SK-N-SH (cell line): ENCODE results near the gene KLF2. TPM values are rescaled to one million over a fixed set of nuclear protein-coding genes. Genes with fewer than 3 reads are reported as not detected.

Experiments used
- CTCF ChIA-PET: fragments of 300-600, 350-600 bp; formaldehyde crosslinking; extraction: SDS; loops from one replicate; lab custom pipeline; 2021; lab: Yijun Ruan, JAX
- POLR2A ChIA-PET: fragments of 350-600 bp; sonication (Branson Sonifier 250); formaldehyde crosslinking; extraction: SDS; loops from one replicate; lab custom pipeline; 2020; ENCODE audit warnings: antibody characterized with exemption, inconsistent platforms; lab: Yijun Ruan, JAX
- DNase-seq: peaks from one replicate; pipeline ENCODE4 v3.0.0; 2012
- H2AFZ ChIP-seq: fragments of 200-600 bp; sonication (generic); 2 replicates; pipeline ENCODE4 v1.8.1; 2016; ENCODE audit warnings: antibody characterized with exemption, mild to moderate bottlenecking, low read depth
- H3F3A ChIP-seq: fragments of 200-600 bp; sonication (generic); replicated peaks from 2 replicates; pipeline ENCODE3; 2016; ENCODE audit warnings: antibody characterized with exemption, mild to moderate bottlenecking; ENCODE audit not compliant: insufficient read depth
- H3K27ac ChIP-seq, 2 experiments: fragments of 200-500 bp in 1 of 2; fragments of 200-600 bp in 1 of 2; sonication (Bioruptor generic) in 1 of 2; sonication (generic), shearing (Covaris generic) in 1 of 2; 2 replicates each; pipeline versions ENCODE4 v1.5.1 to v1.6.1; 2014 to 2016; ENCODE audit warnings: low read depth in 2 of 2, inconsistent platforms in 1 of 2, low read length in 1 of 2, mild to moderate bottlenecking in 1 of 2, mixed read lengths in 1 of 2
- H3K27me3 ChIP-seq: fragments of 200-600 bp; sonication (generic), shearing (Covaris generic); 2 replicates; pipeline ENCODE4 v1.6.1; 2016; ENCODE audit warnings: mixed run types; ENCODE audit not compliant: insufficient read depth
- H3K36me3 ChIP-seq, 2 experiments: fragments of 200-500 bp in 1 of 2; fragments of 200-600 bp in 1 of 2; sonication (Bioruptor generic) in 1 of 2; sonication (generic) in 1 of 2; replicated peaks in 1 of 2; 2 replicates each; pipeline versions ENCODE3 to v1.5.1; 2014 to 2016; ENCODE audit warnings: low read length in 1 of 2, mild to moderate bottlenecking in 1 of 2; ENCODE audit not compliant: insufficient read depth in 2 of 2, control insufficient read depth in 1 of 2
- H3K4me1 ChIP-seq, 2 experiments: fragments of 200-500 bp in 1 of 2; fragments of 200-600 bp in 1 of 2; sonication (Bioruptor generic) in 1 of 2; sonication (generic), shearing (Covaris generic) in 1 of 2; 2 replicates each; pipeline versions ENCODE4 v1.5.1 to v1.6.1; 2014 to 2016; ENCODE audit warnings: low read depth in 1 of 2, low read length in 1 of 2, mixed run types in 1 of 2; ENCODE audit not compliant: insufficient read depth in 2 of 2, control insufficient read depth in 1 of 2
- H3K4me2 ChIP-seq: fragments of 200-600 bp; sonication (generic), shearing (Covaris generic); 2 replicates; pipeline ENCODE4 v1.6.1; 2017; ENCODE audit warnings: mixed run types
- H3K4me3 ChIP-seq, 2 experiments: fragments of 200-500 bp in 1 of 2; fragments of 200-600 bp in 1 of 2; sonication (Bioruptor generic) in 1 of 2; sonication (generic), shearing (Covaris generic) in 1 of 2; 2 replicates each; pipeline versions ENCODE4 v1.5.1 to v1.8.1; 2014 to 2016; ENCODE audit warnings: low read depth in 2 of 2, inconsistent platforms in 1 of 2, low read length in 1 of 2, mild to moderate bottlenecking in 1 of 2, mixed read lengths in 1 of 2, moderate library complexity in 1 of 2
- H3K79me2 ChIP-seq: fragments of 200-600 bp; sonication (generic); 2 replicates; pipeline ENCODE4 v1.8.1; 2017; ENCODE audit warnings: mild to moderate bottlenecking; ENCODE audit not compliant: insufficient read depth
- H3K9ac ChIP-seq: fragments of 200-600 bp; sonication (generic); 2 replicates; pipeline ENCODE4 v1.6.1; 2017; ENCODE audit warnings: mixed run types
- H3K9me2 ChIP-seq: fragments of 200-600 bp; sonication (generic); 2 replicates; pipeline ENCODE4 v1.6.1; 2017; ENCODE audit warnings: mixed run types
- H3K9me3 ChIP-seq: fragments of 200-600 bp; sonication (generic); 2 replicates; pipeline ENCODE4 v1.6.1; 2017; ENCODE audit warnings: mixed run types, mild to moderate bottlenecking, moderate library complexity
- H4K20me1 ChIP-seq: fragments of 200-600 bp; sonication (generic); 2 replicates; pipeline ENCODE4 v1.6.1; 2017; ENCODE audit warnings: mild to moderate bottlenecking, mixed run types; ENCODE audit not compliant: insufficient read depth
- EZH2phosphoT487 ChIP-seq: fragments of 200-600 bp; sonication (generic); IDR thresholded peaks from 2 replicates; pipeline ENCODE4 v1.6.1; 2017; ENCODE audit warnings: low read depth, mixed run types, mild to moderate bottlenecking, antibody characterized with exemption, moderate library complexity, borderline replicate concordance
- FOSL2 ChIP-seq: IDR thresholded peaks from 2 replicates; pipeline ENCODE4 v1.4.0; 2012; ENCODE audit warnings: low read depth, mild to moderate bottlenecking, moderate library complexity, borderline replicate concordance
- GABPA ChIP-seq: IDR thresholded peaks from 2 replicates; pipeline ENCODE4 v1.4.0; 2012; ENCODE audit warnings: low read depth, mild to moderate bottlenecking
- JUND ChIP-seq: IDR thresholded peaks from 2 replicates; pipeline ENCODE4 v1.4.0; 2012
- MAX ChIP-seq: IDR thresholded peaks from 2 replicates; pipeline ENCODE4 v1.4.0; 2012; ENCODE audit warnings: low read depth
- MEF2A ChIP-seq: IDR thresholded peaks from 2 replicates; pipeline ENCODE4 v1.4.0; 2012; ENCODE audit warnings: low read depth, borderline replicate concordance
- NRF1 ChIP-seq: IDR thresholded peaks from 2 replicates; pipeline ENCODE4 v1.6.1; 2012; ENCODE audit warnings: low read depth, mild to moderate bottlenecking, low read length
- PBX3 ChIP-seq: IDR thresholded peaks from 2 replicates; pipeline ENCODE4; 2012
- RXRA ChIP-seq: IDR thresholded peaks from 2 replicates; pipeline ENCODE4 v1.4.0; 2012; ENCODE audit warnings: low read depth, mild to moderate bottlenecking, borderline replicate concordance
- SIN3A ChIP-seq: IDR thresholded peaks from 2 replicates; pipeline ENCODE4 v1.6.1; 2012; ENCODE audit warnings: low read depth, mild to moderate bottlenecking, low read length, moderate library complexity, borderline replicate concordance
- TAF1 ChIP-seq: IDR thresholded peaks from 2 replicates; pipeline ENCODE4 v1.6.1; 2012; ENCODE audit warnings: low read depth, mild to moderate bottlenecking, low read length, moderate library complexity, borderline replicate concordance
- ZBTB33 ChIP-seq: IDR thresholded peaks from 2 replicates; pipeline ENCODE4 v1.4.0; 2012; ENCODE audit warnings: low read depth, borderline replicate concordance
- WGBS: methylation state at CpG from one replicate; pipeline ENCODE4 v1.1.6; 2017; ENCODE audit warnings: low lambda C conversion rate; 5-methylcytosine and 5-hydroxymethylcytosine counted together
- polyA plus RNA-seq, 3 experiments: library from polyadenylated mRNA; depleted of rRNA; stranded (reverse); fragments of >200 nt; gene quantifications; 2 replicates each; pipeline ENCODE4 v1.2.3, GENCODE V29; 2012
- TF ChIP-seq, protein P1 (sequence below): IDR thresholded peaks from 2 replicates; pipeline ENCODE4 v1.6.1; 2012; ENCODE audit warnings: mild to moderate bottlenecking, low read depth, low read length, moderate library complexity

Gene KLF2
- polyA plus RNA-seq, 1 of the 3 experiments (the other 2 are of a cell fraction) = 6.9 TPM

DNA sequence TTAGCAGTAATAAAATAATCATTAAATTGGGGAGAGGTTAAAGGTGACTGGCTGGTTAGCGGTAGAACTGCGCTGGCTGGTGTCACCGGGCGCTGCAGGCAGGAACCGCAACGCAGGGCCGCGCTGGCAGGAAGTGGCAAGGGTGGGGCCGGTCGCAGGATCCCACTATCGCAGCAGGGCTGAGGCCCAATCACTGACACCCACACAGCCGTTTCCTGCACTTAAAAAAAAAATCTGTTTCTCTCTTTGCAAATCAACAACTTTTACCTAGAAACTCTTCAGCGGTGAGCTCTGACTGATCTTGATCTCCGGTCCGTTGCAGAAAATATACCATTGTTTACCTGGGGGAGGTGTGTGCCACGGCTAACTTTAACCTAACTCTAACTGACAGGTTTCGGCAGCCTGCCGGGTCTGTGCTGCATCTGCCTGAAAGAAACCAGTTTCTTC, 46.9 kb downstream of the KLF2 start:
- no peak overlapping the region for H3K4me2 ChIP-seq
- H3F3A ChIP-seq = no peaks in the 10 kb centered on the region
- no peak for DNase-seq
- WGBS = 93% methylated on average over 12 of the region's 18 CpGs
- no peak overlapping the region for H3K4me3 ChIP-seq
- H2AFZ ChIP-seq = no peak overlapping the region
- H3K9me3 ChIP-seq = no peaks in the 10 kb centered on the region
- ChIA-PET CTCF (interaction anchor here (1.0 to 3.0 kb wide), 2 partner anchors 10 to 15 kb away, joined by 3 to 13 read pairs; no protein-coding TSS in a partner anchor), POLR2A (no interaction called here)
- H3K4me1 ChIP-seq = no peaks in the 10 kb centered on the region
- no peaks in the 10 kb centered on the region for H3K79me2 ChIP-seq
- H3K36me3 ChIP-seq = peaks cover 0 to 20% of the 10 kb centered on the region in 2 experiments
- H3K27me3 ChIP-seq = no peaks in the 10 kb centered on the region
- no peaks in the 10 kb centered on the region for H3K9me2 ChIP-seq
- TF ChIP-seq EZH2phosphoT487 (no peak), JUND (no peak), PBX3 (no peak), ZBTB33 (no peak), SIN3A (no peak), MEF2A (no peak), TAF1 (no peak), NRF1 (no peak), FOSL2 (no peak), GABPA (no peak), MAX (no peak), RXRA (no peak)
- TF ChIP-seq, protein P1, sequence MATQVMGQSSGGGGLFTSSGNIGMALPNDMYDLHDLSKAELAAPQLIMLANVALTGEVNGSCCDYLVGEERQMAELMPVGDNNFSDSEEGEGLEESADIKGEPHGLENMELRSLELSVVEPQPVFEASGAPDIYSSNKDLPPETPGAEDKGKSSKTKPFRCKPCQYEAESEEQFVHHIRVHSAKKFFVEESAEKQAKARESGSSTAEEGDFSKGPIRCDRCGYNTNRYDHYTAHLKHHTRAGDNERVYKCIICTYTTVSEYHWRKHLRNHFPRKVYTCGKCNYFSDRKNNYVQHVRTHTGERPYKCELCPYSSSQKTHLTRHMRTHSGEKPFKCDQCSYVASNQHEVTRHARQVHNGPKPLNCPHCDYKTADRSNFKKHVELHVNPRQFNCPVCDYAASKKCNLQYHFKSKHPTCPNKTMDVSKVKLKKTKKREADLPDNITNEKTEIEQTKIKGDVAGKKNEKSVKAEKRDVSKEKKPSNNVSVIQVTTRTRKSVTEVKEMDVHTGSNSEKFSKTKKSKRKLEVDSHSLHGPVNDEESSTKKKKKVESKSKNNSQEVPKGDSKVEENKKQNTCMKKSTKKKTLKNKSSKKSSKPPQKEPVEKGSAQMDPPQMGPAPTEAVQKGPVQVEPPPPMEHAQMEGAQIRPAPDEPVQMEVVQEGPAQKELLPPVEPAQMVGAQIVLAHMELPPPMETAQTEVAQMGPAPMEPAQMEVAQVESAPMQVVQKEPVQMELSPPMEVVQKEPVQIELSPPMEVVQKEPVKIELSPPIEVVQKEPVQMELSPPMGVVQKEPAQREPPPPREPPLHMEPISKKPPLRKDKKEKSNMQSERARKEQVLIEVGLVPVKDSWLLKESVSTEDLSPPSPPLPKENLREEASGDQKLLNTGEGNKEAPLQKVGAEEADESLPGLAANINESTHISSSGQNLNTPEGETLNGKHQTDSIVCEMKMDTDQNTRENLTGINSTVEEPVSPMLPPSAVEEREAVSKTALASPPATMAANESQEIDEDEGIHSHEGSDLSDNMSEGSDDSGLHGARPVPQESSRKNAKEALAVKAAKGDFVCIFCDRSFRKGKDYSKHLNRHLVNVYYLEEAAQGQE = no peak
- H3K27ac ChIP-seq = no peak overlapping the region
- H3K9ac ChIP-seq = no peak overlapping the region
- no peaks in the 10 kb centered on the region for H4K20me1 ChIP-seq
